Vagina (tissue), 2 donors: Measurements from ENCODE around the gene ATG4A.

Experiments used
- CTCF ChIP-seq, 3 experiments: fragments of 450-650 bp in 2 of 3; fragments of 200-600 bp in 1 of 3; sonication (generic) in 1 of 3; IDR thresholded peaks; one replicate each; pipeline ENCODE4 v1.5.1; 2017 to 2019; ENCODE audit warnings: antibody characterized with exemption in 3 of 3, mild to moderate bottlenecking in 2 of 3, moderate library complexity in 2 of 3
- POLR2A ChIP-seq, 2 donors: fragments of 450-650 bp; IDR thresholded peaks; one replicate each; pipeline ENCODE4 v1.6.1; 2017; ENCODE audit warnings: antibody characterized with exemption in 2 of 2, mild to moderate bottlenecking in 2 of 2, moderate library complexity in 2 of 2

GRCh38 chrX:108130889-108131288 is 39.3 kb downstream of the ATG4A start:
- TF ChIP-seq CTCF (IDR thresholded peaks at IDR 0.05): no peak
- TF ChIP-seq POLR2A (IDR thresholded peaks at IDR 0.05): no peak
